Mesothelial cell of epicardium (in vitro differentiated cells): ENCODE data around the gene IKZF1. TPM values are rescaled to one million over a fixed set of nuclear protein-coding genes. Genes with fewer than 3 reads are reported as not detected.

Source experiments
- DNase-seq, 2 experiments: peaks; one replicate each; pipeline ENCODE4 v3.0.0; 2021; ENCODE audit warnings: low spot score in 2 of 2; ENCODE audit not compliant: unreplicated experiment in 2 of 2
- H3K27ac Mint-ChIP-seq: 2 replicates; pipeline ENCODE4 v1.8.0; 2021; ENCODE audit warnings: mixed read lengths
- H3K27me3 Mint-ChIP-seq: 2 replicates; pipeline ENCODE4 v1.8.0; 2021; ENCODE audit warnings: low read depth, mixed read lengths
- H3K36me3 Mint-ChIP-seq: 2 replicates; pipeline ENCODE4 v1.8.0; 2021; ENCODE audit warnings: mixed read lengths
- H3K4me1 Mint-ChIP-seq: 2 replicates; pipeline ENCODE4 v1.8.0; 2021; ENCODE audit warnings: mixed read lengths
- H3K4me3 Mint-ChIP-seq: 2 replicates; pipeline ENCODE4 v1.8.0; 2021; ENCODE audit warnings: mild to moderate bottlenecking, moderate library complexity, mixed read lengths
- H3K9me3 Mint-ChIP-seq: 2 replicates; pipeline ENCODE4 v1.8.0; 2021; ENCODE audit warnings: mixed read lengths
- CTCF ChIP-seq: fragments of 200-600 bp; sonication (generic); IDR thresholded peaks from one replicate; pipeline ENCODE4 v1.5.0; 2021; ENCODE audit warnings: antibody characterized with exemption; ENCODE audit not compliant: unreplicated experiment
- total RNA-seq: library from RNA; stranded (reverse); gene quantifications from 3 replicates; pipeline ENCODE4 v1.2.1, GENCODE V29; 2021

Gene IKZF1
- total RNA-seq, 1 donor from 2014 or later: 2.5 TPM

GRCh38 chr7:50339990-50340500, 35.5 kb downstream of the IKZF1 start:
- Mint-ChIP-seq H3K4me1 (no peaks in the 10 kb centered on the region), H3K36me3 (no peaks in the 10 kb centered on the region), H3K27me3 (peaks cover 26% of the 10 kb centered on the region), H3K9me3 (no peaks in the 10 kb centered on the region), H3K4me3 (no peak overlapping the region), H3K27ac (no peak overlapping the region)
- no peak for TF ChIP-seq CTCF
- DNase-seq: no peak

GRCh38 chr7:50341724-50342123, 37.2 kb downstream of the IKZF1 start:
- Mint-ChIP-seq H3K4me3 (no peak overlapping the region), H3K27me3 (peaks cover 31% of the 10 kb centered on the region), H3K36me3 (no peaks in the 10 kb centered on the region), H3K9me3 (no peaks in the 10 kb centered on the region), H3K4me1 (peaks cover 5% of the 10 kb centered on the region), H3K27ac (no peak overlapping the region)
- TF ChIP-seq CTCF: no peak
- no peak for DNase-seq

DNA sequence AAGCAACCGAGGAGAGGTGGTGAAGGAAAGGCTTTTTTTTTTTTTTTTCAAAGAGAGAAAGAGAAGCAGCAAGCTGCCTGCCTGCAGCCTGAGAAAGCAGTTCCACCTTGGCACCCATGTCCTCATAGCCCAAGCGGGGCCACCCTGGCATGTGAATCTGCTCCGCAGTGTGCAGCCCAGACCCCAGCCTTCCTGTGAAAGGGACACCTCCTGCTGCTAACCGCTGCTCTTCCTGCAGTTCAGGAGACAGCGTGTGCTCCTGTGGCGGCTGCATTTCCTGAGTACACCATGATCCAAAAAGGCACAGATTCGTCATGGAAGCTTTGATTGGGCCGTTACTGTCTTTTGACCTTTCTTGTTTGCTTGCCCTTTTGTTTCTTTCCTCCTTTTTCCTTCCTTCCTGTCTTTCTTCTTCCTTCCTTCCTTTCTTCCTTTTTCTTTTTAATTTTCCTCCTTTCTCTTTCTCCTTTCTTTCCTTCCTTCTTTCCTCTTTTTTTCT, 38.1 kb downstream of the IKZF1 start:
- Mint-ChIP-seq H3K36me3 (no peaks in the 10 kb centered on the region), H3K4me1 (peaks cover 11% of the 10 kb centered on the region), H3K27me3 (peaks cover 29% of the 10 kb centered on the region), H3K9me3 (no peaks in the 10 kb centered on the region), H3K4me3 (no peak overlapping the region), H3K27ac (no peak overlapping the region)
- no peak for DNase-seq
- no peak for TF ChIP-seq CTCF

GRCh38 chr7:50346545-50347497, 42.3 kb downstream of the IKZF1 start:
- Mint-ChIP-seq H3K36me3 (no peaks in the 10 kb centered on the region), H3K9me3 (no peaks in the 10 kb centered on the region), H3K27ac (peak overlapping the region; percentile 22), H3K4me3 (no peak overlapping the region), H3K27me3 (peaks cover 48% of the 10 kb centered on the region), H3K4me1 (peaks cover 11% of the 10 kb centered on the region)
- no peak for TF ChIP-seq CTCF
- no peak for DNase-seq

- no peak for TF ChIP-seq CTCF
- H3K4me3 Mint-ChIP-seq: no peak overlapping the region
- DNase-seq: no peak
- H3K27ac Mint-ChIP-seq: no peak overlapping the region
- no peaks in the 10 kb centered on the region for H3K9me3 Mint-ChIP-seq
- H3K36me3 Mint-ChIP-seq: no peaks in the 10 kb centered on the region
- peaks cover 15% of the 10 kb centered on the region for H3K4me1 Mint-ChIP-seq
- peaks cover 48% of the 10 kb centered on the region for H3K27me3 Mint-ChIP-seq
Observed at GRCh38 chr7:50347693-50348092, 43.2 kb downstream of the IKZF1 start.
